ENCODE results near the gene BANK1.

Gene BANK1

DNA sequence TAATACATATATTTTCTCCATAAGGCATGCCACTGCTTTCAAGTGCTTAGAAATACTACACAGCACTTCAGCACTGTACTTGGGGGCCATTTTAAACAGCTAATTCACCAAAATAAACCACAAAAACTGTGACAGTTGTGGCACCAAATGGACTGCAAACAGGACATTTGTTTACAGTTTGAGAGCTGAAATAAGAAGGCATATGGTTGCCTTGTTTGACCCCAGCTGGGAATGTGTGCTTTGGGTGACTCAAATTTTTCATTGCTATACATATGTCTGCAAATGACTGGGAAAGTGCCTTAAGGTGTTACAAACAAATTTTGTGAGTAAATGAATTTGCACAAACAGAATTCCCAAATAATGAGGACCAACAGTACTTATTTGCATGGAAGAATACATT is 124.2 kb downstream of the BANK1 start:
- Histone ChIP-seq H3K27ac (replicated peaks) (no peak overlapping the region), H3K27me3 (ENCODE audit: insufficient read depth, poor library complexity, severe bottlenecking) (no peaks in the 10 kb centered on the region), H3K4me3 (replicated peaks; ENCODE audit: insufficient read depth, low read length) (no peak overlapping the region)
- no peak for DNase-seq (ENCODE audit: low read depth in 1 of 2, low spot score in 1 of 2)
- TF ChIP-seq, protein P1, sequence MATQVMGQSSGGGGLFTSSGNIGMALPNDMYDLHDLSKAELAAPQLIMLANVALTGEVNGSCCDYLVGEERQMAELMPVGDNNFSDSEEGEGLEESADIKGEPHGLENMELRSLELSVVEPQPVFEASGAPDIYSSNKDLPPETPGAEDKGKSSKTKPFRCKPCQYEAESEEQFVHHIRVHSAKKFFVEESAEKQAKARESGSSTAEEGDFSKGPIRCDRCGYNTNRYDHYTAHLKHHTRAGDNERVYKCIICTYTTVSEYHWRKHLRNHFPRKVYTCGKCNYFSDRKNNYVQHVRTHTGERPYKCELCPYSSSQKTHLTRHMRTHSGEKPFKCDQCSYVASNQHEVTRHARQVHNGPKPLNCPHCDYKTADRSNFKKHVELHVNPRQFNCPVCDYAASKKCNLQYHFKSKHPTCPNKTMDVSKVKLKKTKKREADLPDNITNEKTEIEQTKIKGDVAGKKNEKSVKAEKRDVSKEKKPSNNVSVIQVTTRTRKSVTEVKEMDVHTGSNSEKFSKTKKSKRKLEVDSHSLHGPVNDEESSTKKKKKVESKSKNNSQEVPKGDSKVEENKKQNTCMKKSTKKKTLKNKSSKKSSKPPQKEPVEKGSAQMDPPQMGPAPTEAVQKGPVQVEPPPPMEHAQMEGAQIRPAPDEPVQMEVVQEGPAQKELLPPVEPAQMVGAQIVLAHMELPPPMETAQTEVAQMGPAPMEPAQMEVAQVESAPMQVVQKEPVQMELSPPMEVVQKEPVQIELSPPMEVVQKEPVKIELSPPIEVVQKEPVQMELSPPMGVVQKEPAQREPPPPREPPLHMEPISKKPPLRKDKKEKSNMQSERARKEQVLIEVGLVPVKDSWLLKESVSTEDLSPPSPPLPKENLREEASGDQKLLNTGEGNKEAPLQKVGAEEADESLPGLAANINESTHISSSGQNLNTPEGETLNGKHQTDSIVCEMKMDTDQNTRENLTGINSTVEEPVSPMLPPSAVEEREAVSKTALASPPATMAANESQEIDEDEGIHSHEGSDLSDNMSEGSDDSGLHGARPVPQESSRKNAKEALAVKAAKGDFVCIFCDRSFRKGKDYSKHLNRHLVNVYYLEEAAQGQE (IDR thresholded peaks at IDR 0.05; ENCODE audit: insufficient replicate concordance, low read depth): no peak
- TF ChIP-seq POLR2AphosphoS5 (IDR thresholded peaks at IDR 0.05; ENCODE audit: low read depth) (no peak), GABPA (IDR thresholded peaks at IDR 0.05; ENCODE audit: low read depth) (no peak), CTCF (IDR thresholded peaks at IDR 0.05; ENCODE audit: insufficient read depth, low read length) (no peak), SPI1 (IDR thresholded peaks at IDR 0.05; ENCODE audit: borderline replicate concordance, low read depth) (no peak)

- Histone ChIP-seq H3K27me3 (ENCODE audit: insufficient read depth, poor library complexity, severe bottlenecking) (no peaks in the 10 kb centered on the region), H3K27ac (replicated peaks) (no peak overlapping the region), H3K4me3 (replicated peaks; ENCODE audit: insufficient read depth, low read length) (no peak overlapping the region)
- DNase-seq (ENCODE audit: low read depth in 1 of 2, low spot score in 1 of 2): no peak
- TF ChIP-seq CTCF (IDR thresholded peaks at IDR 0.05; ENCODE audit: insufficient read depth, low read length): no peak
Observed at GRCh38 chr4:101919373-101919977, 128.9 kb downstream of the BANK1 start.

GRCh38 chr4:101921370-101921769 is 130.8 kb downstream of the BANK1 start:
- Histone ChIP-seq H3K4me3 (replicated peaks; ENCODE audit: insufficient read depth, low read length) (no peak overlapping the region), H3K27me3 (ENCODE audit: insufficient read depth, poor library complexity, severe bottlenecking) (no peaks in the 10 kb centered on the region), H3K27ac (replicated peaks) (no peak overlapping the region)
- no peak for DNase-seq (ENCODE audit: low read depth in 1 of 2, low spot score in 1 of 2)
- no peak for TF ChIP-seq CTCF (IDR thresholded peaks at IDR 0.05; ENCODE audit: insufficient read depth, low read length)
- no peak for TF ChIP-seq GABPA (IDR thresholded peaks at IDR 0.05; ENCODE audit: low read depth)
- TF ChIP-seq SPI1 (IDR thresholded peaks at IDR 0.05; ENCODE audit: borderline replicate concordance, low read depth): no peak
- TF ChIP-seq, protein P1 (IDR thresholded peaks at IDR 0.05; ENCODE audit: insufficient replicate concordance, low read depth): no peak
- no peak for TF ChIP-seq POLR2AphosphoS5 (IDR thresholded peaks at IDR 0.05; ENCODE audit: low read depth)

DNA sequence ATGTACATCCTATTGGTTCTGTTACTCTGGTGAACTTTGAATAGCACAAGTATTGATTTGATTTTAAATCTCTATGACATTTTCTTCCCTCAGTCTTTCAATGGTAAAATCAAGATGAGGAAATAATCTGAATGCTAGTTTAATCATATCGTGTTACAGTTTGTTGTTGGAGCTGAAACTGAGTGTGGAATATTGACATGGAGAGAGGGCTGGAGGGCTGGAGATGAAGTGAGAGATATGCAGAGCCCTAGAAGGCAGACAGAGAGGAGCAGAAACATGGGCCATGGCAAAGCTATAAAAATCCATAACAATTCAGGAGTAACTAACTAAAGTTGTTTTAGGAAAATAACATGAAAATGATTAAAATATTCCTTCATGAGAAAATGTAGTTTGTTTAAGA is 141.1 kb downstream of the BANK1 start:
- Histone ChIP-seq H3K4me3 (replicated peaks; ENCODE audit: insufficient read depth, low read length) (no peak overlapping the region), H3K27ac (replicated peaks) (no peak overlapping the region), H3K27me3 (ENCODE audit: insufficient read depth, poor library complexity, severe bottlenecking) (no peaks in the 10 kb centered on the region)
- DNase-seq (ENCODE audit: low read depth in 1 of 2, low spot score in 1 of 2): no peak
- TF ChIP-seq, protein P1 (IDR thresholded peaks at IDR 0.05; ENCODE audit: insufficient replicate concordance, low read depth): no peak
- no peak for TF ChIP-seq SPI1 (IDR thresholded peaks at IDR 0.05; ENCODE audit: borderline replicate concordance, low read depth)
- no peak for TF ChIP-seq GABPA (IDR thresholded peaks at IDR 0.05; ENCODE audit: low read depth)
- TF ChIP-seq POLR2AphosphoS5 (IDR thresholded peaks at IDR 0.05; ENCODE audit: low read depth): no peak
- TF ChIP-seq CTCF (IDR thresholded peaks at IDR 0.05; ENCODE audit: insufficient read depth, low read length): no peak

All from HL-60 (cell line).